H7 (cell line): ENCODE data around the gene GYS1. TPM values are rescaled to one million over a fixed set of nuclear protein-coding genes. Genes with fewer than 3 reads are reported as not detected.

Source experiments
- DNase-seq: peaks from one replicate; pipeline ENCODE4 v3.0.0; 2012
- H3K27me3 ChIP-seq: 2 replicates; pipeline ENCODE4 v1.6.0; 2011; ENCODE audit warnings: mild to moderate bottlenecking, low read length; ENCODE audit not compliant: control insufficient read depth, insufficient read depth
- H3K36me3 ChIP-seq: replicated peaks from 2 replicates; pipeline ENCODE4 v1.5.1; 2011; ENCODE audit warnings: low read length; ENCODE audit not compliant: control insufficient read depth, insufficient read depth
- H3K4me3 ChIP-seq: 2 replicates; pipeline ENCODE4 v1.5.1; 2011; ENCODE audit warnings: low read depth, mild to moderate bottlenecking, control low read depth, low read length, moderate library complexity; ENCODE audit not compliant: insufficient read depth
- total RNA-seq: library from RNA; depleted of rRNA; stranded (reverse); fragments of >200 nt; shearing (Covaris generic); gene quantifications from 2 replicates; pipeline ENCODE4 v1.2.3, GENCODE V29; 2014

Gene GYS1
- total RNA-seq, 1 experiment from 2014 or later: 50.2 TPM

- peak; percentile 73 for DNase-seq
- Histone ChIP-seq H3K4me3 (peak overlapping the region; percentile 89), H3K27me3 (no peaks in the 10 kb centered on the region), H3K36me3 (peaks cover 19% of the 10 kb centered on the region)
Observed at GRCh38 chr19:48965806-48966540, 27.1 kb downstream of the GYS1 start.

- DNase-seq: peak; percentile 99
- H3K27me3 ChIP-seq: no peaks in the 10 kb centered on the region
- H3K36me3 ChIP-seq: peaks cover 22% of the 10 kb centered on the region
- H3K4me3 ChIP-seq: peak within 1 kb of the TSS; percentile 89
Observed at GRCh38 chr19:48965040-48965805, 27.9 kb downstream of the GYS1 start, which contains the start of gene FTL. TSS of gene FTL (plus strand) at chr19:48965309. CDS start at chr19:48965508, 199 bp downstream.

- DNase-seq: no peak
- Histone ChIP-seq H3K36me3 (peaks cover 20% of the 10 kb centered on the region), H3K4me3 (peak overlapping the region; percentile 47), H3K27me3 (no peaks in the 10 kb centered on the region)
Observed at GRCh38 chr19:48964205-48965039, 28.7 kb downstream of the GYS1 start.

- peaks cover 20% of the 10 kb centered on the region for H3K36me3 ChIP-seq
- peak overlapping the region; percentile 47 for H3K4me3 ChIP-seq
- H3K27me3 ChIP-seq: no peaks in the 10 kb centered on the region
- DNase-seq: peak; percentile 94
Observed at GRCh38 chr19:48963371-48964204, 29.5 kb downstream of the GYS1 start.

- Histone ChIP-seq H3K36me3 (peaks cover 23% of the 10 kb centered on the region), H3K4me3 (no peak overlapping the region), H3K27me3 (no peaks in the 10 kb centered on the region)
- DNase-seq: peak; percentile 65
Observed at GRCh38 chr19:48962849-48963165, 30.3 kb downstream of the GYS1 start.

GRCh38 chr19:48962029-48962848 is 30.9 kb downstream of the GYS1 start:
- DNase-seq: peak; percentile 68
- H3K36me3 ChIP-seq: peaks cover 25% of the 10 kb centered on the region

GRCh38 chr19:48961673-48962028 is 31.5 kb downstream of the GYS1 start:
- Histone ChIP-seq H3K27me3 (no peaks in the 10 kb centered on the region), H3K4me3 (no peak overlapping the region), H3K36me3 (peaks cover 25% of the 10 kb centered on the region)
- peak; percentile 58 for DNase-seq

More at GRCh38 chr19:48962029-48962848, 30.9 kb downstream of the GYS1 start:
- no peak overlapping the region for H3K4me3 ChIP-seq
- no peaks in the 10 kb centered on the region for H3K27me3 ChIP-seq

- Histone ChIP-seq H3K27me3 (no peaks in the 10 kb centered on the region), H3K36me3 (peaks cover 23% of the 10 kb centered on the region), H3K4me3 (no peak overlapping the region)
- peak; percentile 44 for DNase-seq
Observed at GRCh38 chr19:48961051-48961649, 32.0 kb downstream of the GYS1 start.

GRCh38 chr19:48959341-48960239 is 33.5 kb downstream of the GYS1 start:
- no peak overlapping the region for H3K4me3 ChIP-seq
- H3K36me3 ChIP-seq: peaks cover 25% of the 10 kb centered on the region
- DNase-seq: no peak
- H3K27me3 ChIP-seq: no peaks in the 10 kb centered on the region

GRCh38 chr19:48958006-48958405 is 35.1 kb downstream of the GYS1 start:
- DNase-seq: no peak
- Histone ChIP-seq H3K4me3 (no peak overlapping the region), H3K27me3 (no peaks in the 10 kb centered on the region), H3K36me3 (peaks cover 25% of the 10 kb centered on the region)

- H3K4me3 ChIP-seq: peak overlapping the region; percentile 96
- peaks cover 19% of the 10 kb centered on the region for H3K36me3 ChIP-seq
- H3K27me3 ChIP-seq: no peaks in the 10 kb centered on the region
- DNase-seq: peak; percentile 40
Observed at GRCh38 chr19:48955308-48955958, 37.7 kb downstream of the GYS1 start.
